Cerebellar cortex (tissue), 1 donor: ENCODE measurements around the gene PCDHGA9.
"Not testable (repeated sequence)": the region's sequence is repeated elsewhere in the genome, so short reads cannot be mapped to it uniquely, and the experiment has no call there.

Experiments
- DNase-seq: peaks from one replicate; pipeline ENCODE4 v3.0.0-alpha.2; 2015; ENCODE audit warnings: low spot score

PCDHGA9 gene

GRCh38 chr5:141402553-141403243, at the start of gene PCDHGA9:
Gene PCDHGA9 (plus strand): TSS chr5:141402778. CDS start chr5:141402953, 175 bp downstream.
- DNase-seq, result peak; percentile 36

GRCh38 chr5:141354900-141355469, 47.6 kb upstream of the PCDHGA9 start, which contains the start of gene PCDHGA4:
Gene PCDHGA4 (plus strand): TSS chr5:141355021. CDS start chr5:141355108, 87 bp downstream.
- peak; percentile 11 for DNase-seq

- DNase-seq, result no peak
Measured at GRCh38 chr5:141355641-141356040, 46.9 kb upstream of the PCDHGA9 start.

- DNase-seq, result no peak
Measured at GRCh38 chr5:141356133-141356532, 46.4 kb upstream of the PCDHGA9 start.

GRCh38 chr5:141356950-141357349, 45.6 kb upstream of the PCDHGA9 start:
- no peak for DNase-seq

GRCh38 chr5:141359790-141360426, 42.7 kb upstream of the PCDHGA9 start, which contains the start of gene PCDHGB2:
Gene PCDHGB2 (plus strand): TSS chr5:141359994. CDS start chr5:141360136, 142 bp downstream.
- DNase-seq, result peak; percentile 25

- DNase-seq, result no peak
Measured at GRCh38 chr5:141360685-141361084, 41.9 kb upstream of the PCDHGA9 start.

GRCh38 chr5:141362719-141363118, 39.9 kb upstream of the PCDHGA9 start:
- no peak for DNase-seq

- peak; percentile 2 for DNase-seq
Measured at GRCh38 chr5:141363952-141364660, 38.5 kb upstream of the PCDHGA9 start, which contains the start of gene PCDHGA5. Gene PCDHGA5 (plus strand): TSS chr5:141364162. CDS start chr5:141364331, 169 bp downstream.

- DNase-seq, result no peak
Measured at GRCh38 chr5:141366016-141366896, 36.3 kb upstream of the PCDHGA9 start.

- no peak for DNase-seq
Measured at GRCh38 chr5:141369994-141370848, 32.4 kb upstream of the PCDHGA9 start, which contains the start of gene PCDHGB3. Gene PCDHGB3 (plus strand): TSS chr5:141370242. CDS start chr5:141370395, 153 bp downstream.

GRCh38 chr5:141371572-141372475, 30.8 kb upstream of the PCDHGA9 start:
- no peak for DNase-seq

- DNase-seq, result peak; percentile 20
Measured at GRCh38 chr5:141373673-141374317, 28.8 kb upstream of the PCDHGA9 start, which contains the start of gene PCDHGA6. Gene PCDHGA6 (plus strand): TSS chr5:141373891. CDS start chr5:141374084, 193 bp downstream.

GRCh38 chr5:141374627-141375026, 28.0 kb upstream of the PCDHGA9 start:
- no peak for DNase-seq

GRCh38 chr5:141375444-141376155, 27.0 kb upstream of the PCDHGA9 start:
- DNase-seq, result not testable (repeated sequence)

- DNase-seq, result no peak
Measured at GRCh38 chr5:141382469-141383294, 19.9 kb upstream of the PCDHGA9 start, which contains the start of gene PCDHGA7. Gene PCDHGA7 (plus strand): TSS chr5:141382742. CDS start chr5:141382900, 158 bp downstream.

GRCh38 chr5:141383345-141383744, 19.2 kb upstream of the PCDHGA9 start:
- no peak for DNase-seq
